Stomach (tissue), 4 donors: ENCODE data around the gene SLC35E4.

Experiments used
- CTCF ChIP-seq, 7 experiments: fragments of 450-650 bp in 4 of 7; fragments of 200-600 bp in 3 of 7; sonication (generic) in 3 of 7; IDR thresholded peaks; one replicate each; pipeline ENCODE4 v1.5.1; 2016 to 2019; ENCODE audit warnings: antibody characterized with exemption in 7 of 7, control low read depth in 2 of 7, mild to moderate bottlenecking in 1 of 7
- EP300 ChIP-seq: sonication (generic); formaldehyde crosslinking; IDR thresholded peaks from one replicate; pipeline ENCODE4 v1.6.1; 2017; ENCODE audit warnings: antibody characterized with exemption
- POLR2A ChIP-seq, 4 donors: fragments of 450-650 bp; IDR thresholded peaks; one replicate each; pipeline ENCODE4 v1.6.1; 2016; ENCODE audit warnings: antibody characterized with exemption in 4 of 4, control low read depth in 2 of 4, mild to moderate bottlenecking in 1 of 4, moderate library complexity in 1 of 4

GRCh38 chr22:30637701-30638114 is 2.1 kb downstream of the SLC35E4 start:
- TF ChIP-seq CTCF (IDR thresholded peaks at IDR 0.05) (no peak), EP300 (no peak), POLR2A (IDR thresholded peaks at IDR 0.05) (no peak)
